D721Med (cell line): ENCODE results near the gene DLGAP1.

Experiments
- DNase-seq: peaks from one replicate; pipeline ENCODE4 v3.0.0; 2011; ENCODE audit warnings: low spot score; ENCODE audit not compliant: insufficient read length
- FAIRE-seq: peaks from 2 replicates; lab custom pipeline; 2011; peaks lifted over from hg19 to GRCh38; lab: Jason Lieb, UNC
- CTCF ChIP-seq: IDR thresholded peaks from 2 replicates; pipeline ENCODE4 v1.5.1; 2012; ENCODE audit warnings: mild to moderate bottlenecking, control low read depth; ENCODE audit not compliant: insufficient read depth; ENCODE audit errors: missing control alignments

Gene DLGAP1

GRCh38 chr18:3721771-3722648, 733.1 kb downstream of the DLGAP1 start:
- no peak for TF ChIP-seq CTCF
- DNase-seq (no peak), FAIRE-seq (peak; percentile 72)

GRCh38 chr18:3720818-3721545, 734.1 kb downstream of the DLGAP1 start:
- no peak for TF ChIP-seq CTCF
- DNase-seq (no peak), FAIRE-seq (peak; percentile 80)

- peak; percentile 68 for FAIRE-seq
- DNase-seq: no peak
- TF ChIP-seq CTCF: no peak
Observed at GRCh38 chr18:3720159-3720558, 734.9 kb downstream of the DLGAP1 start.

GRCh38 chr18:3717376-3718025, 737.6 kb downstream of the DLGAP1 start:
- DNase-seq: no peak
- peak; percentile 74 for FAIRE-seq
- no peak for TF ChIP-seq CTCF

GRCh38 chr18:3716116-3716660, 738.9 kb downstream of the DLGAP1 start:
- TF ChIP-seq CTCF: no peak
- FAIRE-seq (no peak), DNase-seq (no peak)

- no peak for TF ChIP-seq CTCF
- FAIRE-seq (peak; percentile 84), DNase-seq (no peak)
Observed at GRCh38 chr18:3715231-3716080, 739.7 kb downstream of the DLGAP1 start.
